T1000 (cell line): ENCODE results near the gene DDX31.

Experiments used
- DNase-seq: peaks from one replicate; lab custom pipeline; 2025; ENCODE audit warnings: mixed read lengths; lab: John Stamatoyannopoulos, UW

Gene DDX31

GRCh38 chr9:132595319-132595718 is 74.5 kb downstream of the DDX31 start:
- no peak for DNase-seq

- no peak for DNase-seq
Measured at GRCh38 chr9:132594412-132594811, 75.4 kb downstream of the DDX31 start.

- no peak for DNase-seq
Measured at GRCh38 chr9:132592451-132592850, 77.3 kb downstream of the DDX31 start.

DNA sequence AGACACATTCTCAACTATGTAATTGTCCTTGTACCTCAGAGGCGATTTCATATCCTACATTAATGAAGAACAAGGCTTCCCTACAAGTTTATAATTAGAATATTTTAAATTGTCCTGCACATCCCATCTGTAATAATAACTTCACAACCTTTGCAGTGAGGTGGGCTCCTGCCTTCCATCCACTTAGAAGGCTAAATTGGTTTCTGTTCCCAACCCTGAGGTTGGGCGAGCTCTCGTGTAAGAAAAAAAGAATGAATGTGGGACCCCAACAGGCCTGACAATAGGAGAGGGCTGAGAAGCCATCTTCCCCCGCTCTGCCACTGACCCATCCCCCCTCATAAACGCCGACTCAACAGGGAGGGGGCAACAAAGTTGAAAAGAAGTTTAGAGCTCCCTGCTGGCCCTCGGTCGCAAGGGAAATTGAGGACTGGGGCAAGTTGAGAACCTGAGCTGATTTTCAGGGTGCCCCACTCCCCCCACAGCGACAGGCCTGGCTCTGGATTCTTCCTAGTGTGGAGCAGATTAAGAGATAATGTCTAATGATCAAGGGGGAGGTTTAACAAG is 78.0 kb downstream of the DDX31 start:
- no peak for DNase-seq

DNA sequence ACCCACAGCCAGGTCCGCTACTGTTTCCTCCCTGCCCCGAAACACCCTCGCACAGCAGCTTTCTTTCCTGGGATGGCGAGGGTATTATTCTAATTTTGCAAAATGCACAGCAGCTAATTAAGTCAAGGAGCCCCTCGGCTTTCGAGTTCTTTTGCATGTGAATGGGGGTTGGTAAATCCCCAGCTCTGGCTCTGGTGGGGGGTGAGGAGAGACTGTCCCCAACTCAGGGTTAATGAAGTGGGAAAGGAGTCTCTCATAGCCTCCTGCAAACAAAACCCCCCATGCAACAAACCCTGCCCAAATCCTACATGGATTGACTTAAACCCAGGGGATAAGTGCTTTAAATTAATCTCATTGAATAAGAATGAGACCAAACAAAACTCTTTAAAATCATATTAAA is 78.5 kb downstream of the DDX31 start:
- no peak for DNase-seq

- no peak for DNase-seq
Measured at GRCh38 chr9:132590318-132591182, 79.2 kb downstream of the DDX31 start.

DNA sequence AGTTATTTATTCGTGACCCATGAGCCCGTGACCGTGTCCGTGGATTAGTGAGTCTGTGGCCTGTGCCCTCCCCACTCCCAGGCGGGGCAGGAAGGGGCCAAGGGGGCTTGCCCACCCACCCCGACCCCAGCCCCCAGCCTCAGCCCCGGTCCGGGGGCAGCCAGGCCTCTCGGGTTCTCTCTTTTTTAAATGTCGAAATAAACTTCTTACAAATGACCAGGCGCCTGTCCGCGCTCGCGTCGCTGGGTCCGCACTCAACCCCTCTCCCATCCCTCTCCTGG is 79.8 kb downstream of the DDX31 start:
- no peak for DNase-seq

GRCh38 chr9:132589148-132590036 is 80.4 kb downstream of the DDX31 start:
- DNase-seq = no peak

DNA sequence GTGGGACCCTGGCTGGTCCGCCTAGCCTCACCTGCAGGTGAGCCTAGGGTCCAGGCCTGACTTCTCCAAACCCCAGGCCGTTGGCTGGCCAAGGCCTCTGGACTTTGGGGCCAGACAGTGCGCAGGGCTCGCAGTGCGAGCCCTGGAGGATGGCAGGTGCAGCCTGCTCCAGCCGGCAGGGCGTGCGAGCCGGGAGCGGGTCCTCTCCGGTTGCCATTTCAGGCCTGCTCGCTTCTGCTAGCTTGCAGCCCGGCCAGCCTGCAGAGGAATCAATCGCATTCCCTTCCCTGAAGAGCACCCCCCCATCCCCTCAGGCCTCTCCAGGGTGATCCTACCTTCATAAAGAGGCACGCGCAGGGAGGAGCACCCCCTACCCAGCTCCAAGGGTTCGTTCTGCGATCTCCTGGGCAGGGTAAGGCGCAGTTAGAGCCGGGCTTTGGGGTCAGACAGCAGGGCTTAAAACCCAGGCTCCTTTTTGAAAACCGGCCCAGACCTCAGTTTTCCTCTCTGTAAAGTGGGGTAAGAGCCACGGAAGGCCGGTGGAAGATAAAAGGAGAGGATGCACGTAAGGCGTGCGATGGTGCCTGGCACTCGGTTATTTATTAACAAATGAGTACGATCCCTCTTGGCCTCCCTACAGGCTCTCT is 81.2 kb downstream of the DDX31 start:
- no peak for DNase-seq

DNA sequence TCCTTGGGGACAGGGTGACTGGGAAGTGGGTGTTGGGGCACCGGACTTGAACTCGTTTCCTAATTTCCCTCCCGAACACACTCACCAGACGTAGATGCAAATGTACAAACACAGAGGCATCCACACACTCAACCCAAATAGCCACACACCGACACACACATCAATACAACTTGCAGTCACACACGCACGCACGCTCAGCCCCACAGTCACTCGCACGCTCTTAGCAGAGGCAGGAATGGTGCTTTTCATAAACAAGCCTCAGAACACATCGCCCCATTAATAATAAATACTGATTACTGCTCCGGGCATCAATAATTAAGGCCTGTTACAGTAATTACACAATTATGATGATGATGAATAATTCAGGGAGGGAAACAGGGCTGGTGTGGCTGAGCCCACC is 81.7 kb downstream of the DDX31 start:
- DNase-seq = no peak

DNA sequence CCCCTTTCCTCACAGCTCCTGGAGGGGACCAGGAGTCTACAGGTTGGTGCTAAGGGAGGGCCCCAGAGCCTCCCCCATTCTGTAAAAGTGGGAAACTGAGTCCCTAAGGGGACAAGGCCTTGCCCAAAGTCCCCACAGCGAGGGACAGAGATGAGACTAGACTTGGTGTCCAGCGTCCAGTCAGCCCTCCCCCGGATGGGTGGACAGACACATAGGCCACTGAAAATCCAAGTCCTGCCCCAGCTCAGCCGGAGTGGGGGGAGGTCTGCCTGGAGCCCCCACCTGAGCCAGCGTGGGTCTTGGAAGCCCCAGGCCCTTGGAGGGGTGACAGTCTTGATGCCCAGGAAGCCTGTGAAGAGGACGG is 82.2 kb downstream of the DDX31 start:
- no peak for DNase-seq

DNA sequence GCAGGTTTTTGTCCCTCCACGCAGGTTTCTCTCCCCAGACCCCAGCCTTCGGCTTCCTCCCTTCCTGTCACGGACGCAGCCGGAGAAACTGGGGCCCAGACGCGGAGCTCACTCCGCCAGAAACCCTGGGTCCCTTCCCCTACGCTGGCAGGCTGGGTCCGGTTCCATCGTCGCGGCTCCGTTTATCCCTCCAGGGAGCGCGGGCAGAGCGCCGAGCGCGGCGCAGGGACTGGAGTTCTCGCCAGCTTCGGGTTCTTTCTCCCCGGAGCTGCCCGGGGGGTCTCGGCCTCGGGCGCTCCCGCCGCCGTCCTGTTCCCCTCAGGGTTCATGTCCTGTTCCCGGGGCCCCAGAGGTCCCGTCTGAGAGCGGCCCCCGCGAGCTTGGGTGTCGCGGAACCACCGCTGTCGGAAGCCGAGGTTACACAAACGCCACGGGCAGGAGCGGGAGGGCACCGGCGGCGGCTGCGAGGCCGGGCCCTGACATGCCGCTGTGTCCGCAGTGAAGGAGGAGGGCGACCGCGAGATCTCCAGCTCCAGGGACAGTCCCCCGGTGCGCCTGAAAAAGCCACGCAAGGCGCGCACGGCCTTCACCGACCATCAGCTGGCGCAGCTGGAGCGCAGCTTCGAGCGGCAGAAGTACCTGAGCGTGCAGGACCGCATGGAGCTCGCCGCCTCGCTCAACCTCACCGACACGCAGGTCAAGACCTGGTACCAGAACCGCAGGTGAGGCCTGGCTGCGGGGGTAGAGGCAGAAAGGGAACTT is 82.8 kb downstream of the DDX31 start:
- DNase-seq = no peak

GRCh38 chr9:132585954-132586829 is 83.6 kb downstream of the DDX31 start:
- DNase-seq = no peak

DNA sequence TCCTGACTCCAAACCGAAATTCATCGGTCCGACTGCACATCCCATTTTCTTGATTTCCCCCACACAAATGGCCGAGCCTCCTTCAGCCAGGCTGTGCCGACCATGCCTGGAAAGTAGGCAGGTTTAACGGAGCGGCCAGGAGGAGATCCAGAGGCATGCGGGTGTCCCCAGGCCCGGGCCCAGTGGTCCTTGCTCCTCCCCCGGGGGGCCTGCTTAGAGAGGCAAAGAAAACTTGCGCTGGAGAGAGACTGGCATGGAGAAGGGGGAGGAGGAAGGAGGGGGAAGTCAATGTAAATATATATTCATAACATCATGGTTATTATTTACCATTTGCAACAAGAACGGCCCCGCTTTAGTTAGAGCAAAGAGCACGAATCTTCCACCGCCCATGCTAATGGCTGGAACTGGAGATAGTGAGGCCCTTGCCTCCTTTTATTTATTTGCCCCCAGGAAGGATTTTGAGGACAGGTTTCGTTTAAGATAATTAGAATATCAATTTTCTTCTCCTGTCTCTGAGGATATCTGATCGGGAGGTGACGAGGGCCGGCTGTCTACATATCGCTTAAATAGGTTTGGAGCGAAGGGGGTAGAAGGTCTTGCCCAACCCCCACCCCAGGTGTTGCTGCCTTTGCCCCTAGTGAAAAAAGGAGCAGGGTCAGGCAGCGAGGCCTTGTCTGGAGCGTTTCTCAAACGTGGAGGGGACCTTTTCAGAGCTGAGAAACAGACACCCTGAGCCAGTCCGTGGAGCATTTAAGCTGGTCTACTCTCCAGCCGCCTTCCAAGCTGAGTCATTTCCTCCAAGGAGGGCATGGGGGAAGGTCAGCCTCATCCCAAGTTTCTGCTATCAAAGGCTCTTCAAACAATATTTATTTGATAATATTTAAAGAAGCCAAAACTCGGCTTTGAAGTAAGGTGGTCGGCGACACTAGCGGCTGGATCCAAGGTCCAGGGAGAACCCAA is 84.9 kb downstream of the DDX31 start:
- DNase-seq = no peak

GRCh38 chr9:132583584-132584304 is 86.0 kb downstream of the DDX31 start:
- no peak for DNase-seq

DNA sequence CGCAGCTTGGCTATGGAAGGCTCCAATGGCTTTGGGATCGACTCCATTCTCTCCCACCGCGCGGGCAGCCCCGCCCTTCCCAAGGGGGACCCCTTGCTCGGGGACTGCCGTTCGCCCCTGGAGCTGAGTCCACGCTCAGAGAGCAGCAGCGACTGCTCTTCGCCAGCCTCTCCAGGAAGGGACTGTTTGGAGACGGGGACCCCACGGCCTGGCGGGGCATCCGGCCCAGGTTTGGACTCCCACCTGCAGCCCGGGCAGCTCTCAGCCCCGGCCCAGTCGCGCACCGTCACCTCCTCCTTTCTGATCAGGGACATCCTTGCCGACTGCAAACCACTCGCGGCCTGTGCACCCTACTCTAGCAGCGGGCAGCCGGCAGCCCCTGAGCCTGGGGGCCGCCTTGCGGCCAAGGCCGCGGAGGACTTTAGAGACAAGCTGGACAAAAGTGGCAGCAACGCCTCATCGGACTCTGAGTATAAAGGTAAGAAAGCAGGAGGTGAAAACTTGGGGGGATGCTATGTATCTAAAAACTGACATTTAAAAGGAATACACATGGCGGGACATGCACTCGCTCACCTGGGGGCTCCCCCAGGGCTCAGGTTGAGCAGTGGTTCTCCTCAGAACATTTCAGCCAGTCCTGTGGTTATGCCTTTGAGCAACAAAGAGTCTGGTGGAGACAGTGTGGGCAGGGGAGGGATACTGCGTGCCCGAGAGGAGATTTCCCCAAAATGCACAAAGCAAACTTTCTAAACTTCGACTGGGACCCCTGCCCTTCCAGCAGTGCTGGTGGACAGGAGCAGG is 86.8 kb downstream of the DDX31 start:
- no peak for DNase-seq

DNA sequence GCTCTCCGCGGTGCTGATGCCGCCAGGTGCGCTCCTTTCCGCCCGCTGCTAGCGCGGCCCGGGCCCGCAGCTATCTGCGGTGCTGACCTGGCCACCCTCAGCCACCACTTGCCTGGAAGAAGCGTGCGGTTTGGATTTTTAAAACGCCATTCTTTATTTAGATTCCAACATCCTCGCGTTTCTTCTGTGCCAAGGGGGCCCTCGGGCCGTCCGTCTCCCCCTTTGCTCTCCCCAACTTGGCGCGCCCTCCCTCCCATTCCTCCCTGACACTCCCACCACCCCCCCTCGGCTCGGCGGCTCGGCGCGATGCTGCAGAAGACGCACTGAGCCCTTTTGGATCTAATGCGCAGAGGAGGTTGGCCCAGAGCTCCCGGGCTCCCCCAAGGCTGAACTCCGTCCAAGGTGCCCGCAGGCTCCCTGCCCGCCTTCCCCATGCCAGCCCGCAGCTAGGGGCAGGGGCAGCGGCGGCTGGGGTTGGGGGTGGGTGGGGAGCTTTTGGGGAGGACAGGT is 87.5 kb downstream of the DDX31 start, which contains the start of gene BARHL1:
Gene BARHL1, plus strand, starts transcription at position 331 of the 510 bp plus-strand sequence. CDS start 192 bp downstream, outside the sequence.
- DNase-seq = no peak

GRCh38 chr9:132579427-132579798 is 90.4 kb downstream of the DDX31 start:
- no peak for DNase-seq
